Gastrocnemius medialis (tissue), 4 donors: ENCODE measurements around the gene SMURF1. TPM values are rescaled to one million over a fixed set of nuclear protein-coding genes. Genes with fewer than 3 reads are reported as not detected.

Source experiments
- ATAC-seq, 2 donors: fragments of 150-250 bp; one replicate each; pipeline ENCODE4 v1.9.1; 2016
- DNase-seq, 2 donors: peaks; one replicate each; pipeline ENCODE4 v3.0.0-alpha.2; 2019
- H3K27ac ChIP-seq, 4 donors: fragments of 200-600 bp; sonication (generic); 1 replicate in 1 of 4; 2 replicates in 3 of 4; pipeline ENCODE4 v1.5.1; 2016 to 2018; ENCODE audit warnings: mild to moderate bottlenecking in 2 of 4, moderate library complexity in 1 of 4
- H3K27me3 ChIP-seq, 3 donors: fragments of 200-600 bp; sonication (generic) in 2 of 3; 1 replicate in 1 of 3; 2 replicates in 2 of 3; pipeline versions ENCODE4 v1.5.1 to v1.6.0; 2016 to 2019; ENCODE audit warnings: mild to moderate bottlenecking in 1 of 3, moderate library complexity in 1 of 3
- H3K36me3 ChIP-seq, 2 donors: fragments of 200-600 bp; sonication (generic) in 1 of 2; one replicate each; pipeline ENCODE4 v1.5.1; 2017 to 2018
- H3K4me1 ChIP-seq, 2 donors: fragments of 200-600 bp; sonication (generic) in 1 of 2; one replicate each; pipeline ENCODE4 v1.5.1; 2016 to 2017; ENCODE audit warnings: mild to moderate bottlenecking in 2 of 2
- H3K4me3 ChIP-seq, 4 donors: fragments of 200-600 bp; sonication (generic) in 3 of 4; 1 replicate in 1 of 4; 2 replicates in 3 of 4; pipeline ENCODE4 v1.5.1; 2016 to 2019; ENCODE audit warnings: mild to moderate bottlenecking in 2 of 4
- H3K9me3 ChIP-seq, 3 donors: fragments of 200-600 bp; sonication (generic) in 2 of 3; 1 replicate in 1 of 3; 2 replicates in 2 of 3; pipeline ENCODE4 v1.5.1; 2016 to 2019
- CTCF ChIP-seq, 5 experiments: fragments of 450-650 bp in 3 of 5; fragments of 200-600 bp in 2 of 5; sonication (generic) in 2 of 5; IDR thresholded peaks in 4 of 5; conservative IDR thresholded peaks in 1 of 5; 1 replicate in 4 of 5; 2 replicates in 1 of 5; pipeline ENCODE4 v1.5.1; 2016 to 2019; ENCODE audit warnings: antibody characterized with exemption in 5 of 5, mild to moderate bottlenecking in 3 of 5, moderate library complexity in 3 of 5
- POLR2A ChIP-seq, 2 donors: fragments of 450-650 bp; IDR thresholded peaks; one replicate each; pipeline ENCODE4 v1.6.1; 2017; ENCODE audit warnings: antibody characterized with exemption in 2 of 2, mild to moderate bottlenecking in 2 of 2, moderate library complexity in 2 of 2
- in situ Hi-C, 4 donors: fragments of 200-750 bp; cut with MboI; loops; one replicate each; pipeline versions ENCODE4 v1.15.0 to v1.8.0; 2017; ENCODE audit warnings: low sequenced_read_pairs in 4 of 4
- intact Hi-C: fragments of 100-400 bp; cut with DNase I; formaldehyde crosslinking; loops from one replicate; pipeline ENCODE4 v1.15.1; 2023; ENCODE audit warnings: low total_unique reads
- total RNA-seq, 4 donors: library from RNA; depleted of rRNA; stranded (reverse); fragments of >200 nt; gene quantifications; one replicate each; pipeline versions ENCODE4 v1.1.0 to v1.2.3, GENCODE V29; 2016

Gene SMURF1
- total RNA-seq, 4 donors from 2014 or later = 15.4 to 44.8 (median 18.3) TPM

GRCh38 chr7:99003419-99003818 is 140.5 kb downstream of the SMURF1 start:
- no peak for ATAC-seq

DNA sequence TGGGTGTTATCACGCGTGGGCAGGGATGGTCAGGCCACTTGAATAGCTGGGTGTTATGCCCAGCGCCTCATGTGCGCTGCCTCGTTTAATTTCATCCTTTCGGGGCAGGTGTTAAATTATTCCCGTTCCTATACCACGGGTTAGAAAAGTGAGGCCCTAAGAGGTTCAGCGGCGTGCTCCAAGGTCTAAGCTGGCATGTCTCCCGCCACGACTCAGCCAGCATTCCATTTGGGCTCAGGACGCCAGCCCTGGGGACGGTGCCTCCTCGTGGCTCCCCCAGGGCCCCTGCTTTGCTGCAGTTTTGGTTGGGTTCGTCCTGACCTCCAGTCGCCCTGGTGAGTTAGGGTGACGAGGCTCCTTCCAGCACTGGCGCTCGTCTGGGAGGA is 141.1 kb downstream of the SMURF1 start:
- Histone ChIP-seq H3K27me3 (no peaks in the 10 kb centered on the region), H3K27ac (no peak overlapping the region), H3K4me3 (no peak overlapping the region), H3K9me3 (no peaks in the 10 kb centered on the region), H3K36me3 (peaks cover 0 to 63% of the 10 kb centered on the region in 2 donors), H3K4me1 (no peaks in the 10 kb centered on the region)
- TF ChIP-seq CTCF (IDR thresholded peaks at IDR 0.05 in 4 of 5, conservative IDR thresholded peaks at IDR 0.05 in 1 of 5) (no peak), POLR2A (IDR thresholded peaks at IDR 0.05) (no peak)
- DNase-seq (no peak), ATAC-seq (no peak)
- in situ Hi-C loops = no loop called here
- intact Hi-C loops = no loop called here

More at GRCh38 chr7:99003419-99003818, 140.5 kb downstream of the SMURF1 start:
- no peak for DNase-seq
- TF ChIP-seq POLR2A (IDR thresholded peaks at IDR 0.05) (no peak), CTCF (IDR thresholded peaks at IDR 0.05 in 4 of 5, conservative IDR thresholded peaks at IDR 0.05 in 1 of 5) (no peak)
- no peaks in the 10 kb centered on the region for H3K4me1 ChIP-seq
- H3K36me3 ChIP-seq = peaks cover 0 to 69% of the 10 kb centered on the region in 2 donors
- in situ Hi-C loops = no loop called here
- intact Hi-C loops = no loop called here
- no peak overlapping the region for H3K27ac ChIP-seq
- H3K4me3 ChIP-seq = no peak overlapping the region
- no peaks in the 10 kb centered on the region for H3K27me3 ChIP-seq
- no peaks in the 10 kb centered on the region for H3K9me3 ChIP-seq

- ATAC-seq (no peak), DNase-seq (no peak)
- in situ Hi-C loops (no loop called here), intact Hi-C loops (no loop called here)
- TF ChIP-seq CTCF (IDR thresholded peaks at IDR 0.05 in 4 of 5, conservative IDR thresholded peaks at IDR 0.05 in 1 of 5) (no peak), POLR2A (IDR thresholded peaks at IDR 0.05) (no peak)
- Histone ChIP-seq H3K4me1 (no peaks in the 10 kb centered on the region), H3K27me3 (no peaks in the 10 kb centered on the region), H3K27ac (no peak overlapping the region), H3K36me3 (peaks cover 0 to 59% of the 10 kb centered on the region in 2 donors), H3K9me3 (no peaks in the 10 kb centered on the region), H3K4me3 (no peak overlapping the region)
Observed at GRCh38 chr7:99002148-99002826, 141.6 kb downstream of the SMURF1 start.

GRCh38 chr7:99001482-99002147 is 142.3 kb downstream of the SMURF1 start:
- intact Hi-C loops = no loop called here
- no peaks in the 10 kb centered on the region for H3K4me1 ChIP-seq
- no peaks in the 10 kb centered on the region for H3K27me3 ChIP-seq
- H3K27ac ChIP-seq = no peak overlapping the region
- no peak for ATAC-seq
- in situ Hi-C loops = no loop called here
- no peak for DNase-seq
- H3K36me3 ChIP-seq = peaks cover 0 to 57% of the 10 kb centered on the region in 2 donors
- no peak for TF ChIP-seq POLR2A (IDR thresholded peaks at IDR 0.05)
- TF ChIP-seq CTCF (IDR thresholded peaks at IDR 0.05 in 4 of 5, conservative IDR thresholded peaks at IDR 0.05 in 1 of 5) = no peak
- no peaks in the 10 kb centered on the region for H3K9me3 ChIP-seq
- H3K4me3 ChIP-seq = no peak overlapping the region
